PC-9 (cell line): Measurements from ENCODE around the gene BPIFA1.

Source experiments
- EZH2 ChIP-seq: fragments of 200-600 bp; sonication (generic); IDR thresholded peaks from 2 replicates; pipeline ENCODE4 v1.8.0; 2017; ENCODE audit warnings: antibody characterized with exemption, low read depth
- TF ChIP-seq, protein P1 (sequence below): fragments of 200-600 bp; sonication (generic); conservative IDR thresholded peaks from 2 replicates; pipeline ENCODE4 v1.6.1; 2017; ENCODE audit warnings: mixed run types, antibody characterized with exemption, mild to moderate bottlenecking, moderate library complexity

DNA sequence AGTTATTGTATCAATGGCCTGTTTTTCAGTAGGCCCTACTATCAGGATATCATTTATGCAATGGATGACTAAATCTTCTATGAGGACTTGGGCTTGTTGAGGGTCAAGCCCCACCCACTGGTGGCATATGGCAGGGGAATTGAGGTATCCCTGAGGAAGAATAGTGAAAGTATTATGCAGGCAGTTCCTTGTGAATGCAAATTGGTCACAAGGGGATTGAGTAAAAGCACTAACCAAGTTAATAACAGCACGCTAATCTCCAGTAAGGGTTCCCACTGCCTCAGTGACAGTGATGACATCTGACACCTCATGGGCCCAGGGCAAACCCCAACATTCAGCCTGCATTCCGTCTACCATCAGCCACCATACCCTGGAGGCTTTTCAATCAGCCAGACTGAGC lies 14.9 kb downstream of the BPIFA1 start:
- TF ChIP-seq, protein P1, sequence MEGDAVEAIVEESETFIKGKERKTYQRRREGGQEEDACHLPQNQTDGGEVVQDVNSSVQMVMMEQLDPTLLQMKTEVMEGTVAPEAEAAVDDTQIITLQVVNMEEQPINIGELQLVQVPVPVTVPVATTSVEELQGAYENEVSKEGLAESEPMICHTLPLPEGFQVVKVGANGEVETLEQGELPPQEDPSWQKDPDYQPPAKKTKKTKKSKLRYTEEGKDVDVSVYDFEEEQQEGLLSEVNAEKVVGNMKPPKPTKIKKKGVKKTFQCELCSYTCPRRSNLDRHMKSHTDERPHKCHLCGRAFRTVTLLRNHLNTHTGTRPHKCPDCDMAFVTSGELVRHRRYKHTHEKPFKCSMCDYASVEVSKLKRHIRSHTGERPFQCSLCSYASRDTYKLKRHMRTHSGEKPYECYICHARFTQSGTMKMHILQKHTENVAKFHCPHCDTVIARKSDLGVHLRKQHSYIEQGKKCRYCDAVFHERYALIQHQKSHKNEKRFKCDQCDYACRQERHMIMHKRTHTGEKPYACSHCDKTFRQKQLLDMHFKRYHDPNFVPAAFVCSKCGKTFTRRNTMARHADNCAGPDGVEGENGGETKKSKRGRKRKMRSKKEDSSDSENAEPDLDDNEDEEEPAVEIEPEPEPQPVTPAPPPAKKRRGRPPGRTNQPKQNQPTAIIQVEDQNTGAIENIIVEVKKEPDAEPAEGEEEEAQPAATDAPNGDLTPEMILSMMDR = no peak
- TF ChIP-seq EZH2 = no peak
